ENCODE results near the gene MARK3.

GRCh38 chr14:103401223-103402214, 16.3 kb downstream of the MARK3 start:
- no peak for TF ChIP-seq CTCF (conservative IDR thresholded peaks at IDR 0.05)
- no peak for TF ChIP-seq EZH2 (IDR thresholded peaks at IDR 0.05; ENCODE audit: low read depth)

Data from PC-9 (cell line).